Right ventricle myocardium inferior (tissue), 1 donor: ENCODE results near the gene KCNB1. TPM values are rescaled to one million over a fixed set of nuclear protein-coding genes. Genes with fewer than 3 reads are reported as not detected.
"Not testable (repeated sequence)": the region's sequence is repeated elsewhere in the genome, so short reads cannot be mapped to it uniquely, and the experiment has no call there.

Experiments used
- ATAC-seq: fragments of 200-7000 bp; cut with Tn5 transposase; one replicate; pipeline ENCODE4 v1.9.1; 2020; ENCODE audit warnings: mild to moderate bottlenecking, moderate library complexity
- DNase-seq: peaks from one replicate; pipeline ENCODE4 v3.0.0; 2021; ENCODE audit errors: missing footprints
- intact Hi-C: fragments of 100-400 bp; cut with DNase I; formaldehyde crosslinking; loops from one replicate; pipeline ENCODE4 v1.11.0; 2022
- total RNA-seq: library from RNA; stranded (reverse); fragmentation: NEBNext Ultra II Directional; extraction: Animal tissue kit (Norgen Biotek cat#: 25700); gene quantifications from one replicate; pipeline ENCODE4 v1.2.1, GENCODE V29; 2021
- donor health status: DM: no; HTN: yes; CAD: no; lungs with severe emphysema.

KCNB1 gene
- total RNA-seq, 1 donor from 2014 or later = 0.81 TPM

DNA sequence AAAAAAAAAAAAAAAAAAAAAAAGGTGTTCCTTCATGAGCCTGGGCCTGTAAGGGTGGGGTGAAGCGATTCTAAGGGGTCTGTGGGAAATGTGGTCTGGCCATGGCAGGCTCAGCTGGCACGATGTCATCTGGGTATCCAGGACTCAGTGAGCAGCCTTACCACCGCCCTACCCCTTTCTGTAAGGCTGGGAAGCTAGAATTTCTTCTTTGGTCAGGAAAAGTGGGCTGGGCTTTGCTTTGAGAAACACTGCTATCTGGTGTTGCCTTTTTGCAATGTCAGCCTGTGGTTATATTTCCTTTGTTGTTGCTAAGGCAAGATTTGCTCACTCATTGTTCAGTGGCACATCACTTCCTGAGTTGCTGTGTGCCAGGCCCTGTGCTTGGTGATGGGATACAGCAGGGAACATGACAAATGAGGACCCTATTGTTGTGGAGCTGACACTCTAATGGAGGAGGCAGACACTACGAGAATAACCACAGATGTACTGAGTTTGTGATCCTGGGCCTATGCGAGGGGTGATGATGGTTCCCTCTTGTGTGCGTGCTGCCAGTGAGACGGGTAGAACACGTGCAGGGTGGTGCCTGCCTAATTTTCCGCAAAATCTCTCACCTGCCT, 158.7 kb downstream of the KCNB1 start:
- DNase-seq (no peak), ATAC-seq (peak; percentile 57)

GRCh38 chr20:49320460-49320859, 162.0 kb downstream of the KCNB1 start:
- DNase-seq = no peak
- ATAC-seq = no peak

More for the DNA sequence above, 158.7 kb downstream of the KCNB1 start:
- intact Hi-C loops = no loop called here

GRCh38 chr20:49319208-49319809, 163.2 kb downstream of the KCNB1 start:
- intact Hi-C loops = no loop called here
- DNase-seq (no peak), ATAC-seq (no peak)

More at GRCh38 chr20:49320460-49320859, 162.0 kb downstream of the KCNB1 start:
- intact Hi-C loops = no loop called here

DNA sequence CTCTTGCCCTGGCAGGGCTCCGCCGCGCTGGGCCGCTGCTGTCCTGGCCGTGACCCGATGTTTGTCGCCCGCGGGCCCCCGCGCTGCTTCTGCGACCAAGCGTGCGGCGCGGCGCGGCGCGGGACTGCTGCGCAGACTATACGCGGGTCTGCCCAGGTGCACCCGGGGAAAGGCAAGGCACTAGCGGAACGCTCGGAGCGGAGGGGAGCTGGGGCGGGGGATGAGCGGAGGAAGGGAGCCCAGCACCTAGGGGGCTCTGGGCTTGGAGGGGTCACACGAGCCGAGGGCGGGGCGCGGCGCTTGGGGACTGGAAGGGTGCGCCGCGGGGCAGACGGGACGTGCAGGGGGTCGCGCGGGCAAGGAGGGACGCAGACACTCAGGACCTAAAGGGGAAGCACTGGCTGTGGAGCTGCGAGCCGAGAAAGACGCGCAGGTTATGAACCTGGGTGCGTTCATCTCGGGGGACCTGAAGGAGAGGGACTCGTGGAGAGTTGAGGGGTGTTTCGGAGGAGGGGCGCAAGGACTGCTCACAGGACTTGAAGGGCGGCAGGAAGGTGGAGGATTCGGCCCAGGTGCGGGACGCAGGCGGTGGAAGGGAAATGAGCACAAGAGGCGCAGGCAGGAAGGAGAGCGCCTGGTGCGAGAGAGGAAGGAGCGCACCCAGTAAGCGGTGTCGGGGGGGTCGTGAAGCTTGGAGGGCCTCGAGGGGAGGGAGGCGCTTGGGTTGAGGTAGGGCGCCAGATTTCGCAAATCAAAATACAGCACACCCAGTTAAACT, 163.8 kb downstream of the KCNB1 start:
- no peak for ATAC-seq
- peak; percentile 73 for DNase-seq

DNA sequence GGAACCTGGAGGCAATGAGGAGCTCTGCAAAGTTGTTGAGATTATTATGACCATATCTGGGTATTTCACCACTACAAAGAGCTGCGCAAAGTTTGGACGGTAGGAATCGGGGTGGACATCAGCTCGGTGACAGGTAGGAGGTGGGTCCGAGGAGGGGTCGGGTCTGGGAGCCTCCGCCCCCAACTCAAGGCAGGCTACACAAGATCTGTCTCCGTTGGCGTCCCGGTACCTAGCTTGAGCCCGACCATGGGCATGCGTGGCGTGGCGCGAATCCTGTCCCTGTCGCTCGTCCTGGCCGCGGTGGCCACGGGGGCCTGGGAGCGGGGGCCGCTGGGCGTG, 164.4 kb downstream of the KCNB1 start:
- intact Hi-C loops = no loop called here
- DNase-seq = no peak
- ATAC-seq = no peak

More for the DNA sequence above, 163.8 kb downstream of the KCNB1 start:
- intact Hi-C loops = no loop called here

DNA sequence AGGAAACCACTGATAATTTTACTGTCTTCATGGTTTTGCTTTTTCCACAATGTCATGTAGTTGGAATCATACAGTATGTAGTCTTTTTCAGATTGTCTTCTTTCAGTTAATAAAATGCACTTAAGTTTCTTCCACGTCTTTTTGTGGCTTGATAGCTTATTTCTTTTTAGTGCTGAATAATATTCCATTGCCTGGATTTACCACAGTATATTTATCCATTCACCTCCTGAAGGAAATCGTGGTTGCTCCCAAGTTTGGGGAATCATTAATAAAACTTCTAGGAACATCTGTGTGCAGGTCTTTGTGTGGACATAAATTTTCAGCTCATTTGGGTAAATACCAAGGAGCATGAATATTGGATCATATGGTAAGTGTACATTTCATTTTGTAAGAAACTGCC, 165.8 kb downstream of the KCNB1 start:
- ATAC-seq (no peak), DNase-seq (no peak)
- intact Hi-C loops = no loop called here

GRCh38 chr20:49315580-49315979, 166.9 kb downstream of the KCNB1 start:
- no peak for DNase-seq
- intact Hi-C loops = no loop called here
- no peak for ATAC-seq

- DNase-seq, intact Hi-C loops, ATAC-seq: not testable (repeated sequence)
These were observed 168.4 kb downstream of the KCNB1 start for GRCh38 chr20:49314052-49314451.

Other genes with a start within 250 kb of the KCNB1 start
- 21.0 TPM for gene ZNFX1, start 204.6 kb downstream of the KCNB1 start, total RNA-seq
- gene PTGIS, start 85.5 kb upstream of the KCNB1 start, total RNA-seq = 24.2 TPM
- 44.0 TPM for gene B4GALT5, start 231.2 kb upstream of the KCNB1 start, total RNA-seq